ENCODE results near the gene LMX1B.

DNA sequence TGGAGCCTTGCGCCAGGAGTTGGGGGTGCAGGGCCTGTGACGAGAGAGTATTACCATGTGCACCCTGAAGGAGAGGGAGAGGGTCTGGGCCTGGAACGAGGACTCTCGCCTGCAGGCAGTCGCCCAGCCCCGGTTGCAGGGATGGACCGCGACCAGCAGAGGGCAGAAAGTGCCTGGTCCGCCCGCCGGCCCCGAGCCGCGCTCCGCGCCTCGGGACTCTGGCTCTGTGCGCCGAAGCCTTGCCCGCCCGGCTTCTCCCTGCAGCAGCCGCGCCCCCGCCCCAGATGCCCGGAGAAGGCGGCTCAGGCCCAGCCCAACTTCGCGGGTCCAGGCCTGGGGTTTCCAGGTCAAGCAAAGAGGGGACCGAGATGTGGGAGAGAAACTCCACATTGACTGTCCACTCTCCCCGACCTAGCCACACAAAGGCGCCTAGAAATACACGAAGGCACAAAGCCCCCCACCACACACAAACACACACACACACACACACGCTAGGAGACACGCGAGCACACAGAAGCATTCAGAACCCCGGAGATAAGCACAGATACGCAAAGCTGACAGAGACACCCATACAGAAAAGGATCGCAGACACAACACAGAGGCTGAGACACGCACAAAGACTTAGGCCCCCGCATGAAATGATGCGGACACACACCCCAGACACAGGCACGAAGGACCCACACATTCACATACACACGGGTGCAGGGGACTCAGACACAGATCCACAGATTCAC lies 2.0 kb upstream of the LMX1B start:
- no peak for TF ChIP-seq POLR2AphosphoS5 (IDR thresholded peaks at IDR 0.05; ENCODE audit: low read depth, low read length)
- no peak for TF ChIP-seq TAF1 (IDR thresholded peaks at IDR 0.05; ENCODE audit: borderline replicate concordance, insufficient read depth, low read length)
- peak; percentile 65 for TF ChIP-seq FOXP2 (optimal IDR thresholded peaks at IDR 0.05; ENCODE audit: borderline replicate concordance, extremely low read depth, extremely low read length, insufficient read depth)

Measured in PFSK-1 (cell line).